Liver (tissue), 9 donors: ENCODE results near the gene SLC25A21. TPM values are rescaled to one million over a fixed set of nuclear protein-coding genes. Genes with fewer than 3 reads are reported as not detected.

ENCODE experiments used
- DNase-seq: peaks from one replicate; pipeline ENCODE4 v3.0.0-alpha.2; 2017; ENCODE audit warnings: low spot score
- H3K27ac ChIP-seq, 2 donors: one replicate each; pipeline ENCODE4 v1.7.0; 2013; ENCODE audit warnings: inconsistent platforms in 2 of 2, low read length in 2 of 2, control low read depth in 1 of 2, low read depth in 1 of 2, mild to moderate bottlenecking in 1 of 2
- H3K27me3 ChIP-seq, 4 donors: one replicate each; pipeline versions ENCODE4 v1.6.1 to v1.7.0; 2013; ENCODE audit warnings: low read length in 3 of 4, inconsistent platforms in 1 of 4, mild to moderate bottlenecking in 1 of 4, moderate library complexity in 1 of 4; ENCODE audit not compliant: control insufficient read depth in 4 of 4, insufficient read depth in 4 of 4
- H3K36me3 ChIP-seq, 4 donors: one replicate each; pipeline versions ENCODE4 v1.6.1 to v1.7.0; 2013; ENCODE audit warnings: low read length in 3 of 4, mild to moderate bottlenecking in 3 of 4, low read depth in 1 of 4, moderate library complexity in 1 of 4; ENCODE audit not compliant: control insufficient read depth in 4 of 4, insufficient read depth in 3 of 4
- H3K4me1 ChIP-seq, 4 donors: one replicate each; pipeline versions ENCODE4 v1.6.1 to v1.7.0; 2013; ENCODE audit warnings: low read length in 3 of 4, mild to moderate bottlenecking in 3 of 4, moderate library complexity in 1 of 4; ENCODE audit not compliant: control insufficient read depth in 4 of 4, insufficient read depth in 4 of 4
- H3K4me3 ChIP-seq, 3 donors: one replicate each; pipeline versions ENCODE4 v1.6.1 to v1.7.0; 2013; ENCODE audit warnings: low read length in 3 of 3, control low read depth in 1 of 3, low read depth in 1 of 3, mild to moderate bottlenecking in 1 of 3
- H3K9ac ChIP-seq, 2 donors: one replicate each; pipeline ENCODE4 v1.7.0; 2013; ENCODE audit warnings: low read length in 2 of 2, mild to moderate bottlenecking in 2 of 2, moderate library complexity in 2 of 2, control low read depth in 1 of 2, low read depth in 1 of 2
- H3K9me3 ChIP-seq, 4 donors: one replicate each; pipeline versions ENCODE4 v1.6.1 to v1.7.0; 2013; ENCODE audit warnings: low read length in 3 of 4; ENCODE audit not compliant: control insufficient read depth in 4 of 4
- ATF3 ChIP-seq: IDR thresholded peaks from 2 replicates; pipeline ENCODE4 v1.6.1; 2016; ENCODE audit warnings: antibody characterized with exemption
- CTCF ChIP-seq: fragments of 150-350 bp; IDR thresholded peaks from 2 replicates; pipeline ENCODE4 v1.5.1; 2017; ENCODE audit warnings: improper control_type of control experiment, low read depth, low read length; ENCODE audit not compliant: missing input control
- EGR1 ChIP-seq, 2 donors: IDR thresholded peaks; 2 replicates each; pipeline ENCODE4 v1.6.1; 2016 to 2018; ENCODE audit warnings: antibody characterized with exemption in 2 of 2, low read depth in 2 of 2
- FOXA1 ChIP-seq: IDR thresholded peaks from 2 replicates; pipeline ENCODE4 v1.6.1; 2016; ENCODE audit warnings: antibody characterized with exemption
- FOXA2 ChIP-seq: IDR thresholded peaks from 2 replicates; pipeline ENCODE4 v1.6.1; 2016; ENCODE audit warnings: antibody characterized with exemption
- GABPA ChIP-seq, 2 donors: IDR thresholded peaks in 1 of 2; conservative IDR thresholded peaks in 1 of 2; 2 replicates each; pipeline ENCODE4 v1.6.1; 2016; ENCODE audit warnings: antibody characterized with exemption in 2 of 2, mild to moderate bottlenecking in 1 of 2, moderate library complexity in 1 of 2
- HNF4A ChIP-seq, 2 donors: conservative IDR thresholded peaks; 2 replicates each; pipeline ENCODE4 v1.6.1; 2016; ENCODE audit warnings: antibody characterized with exemption in 2 of 2, mild to moderate bottlenecking in 2 of 2
- HNF4G ChIP-seq: IDR thresholded peaks from 2 replicates; pipeline ENCODE4 v1.6.1; 2016; ENCODE audit warnings: antibody characterized with exemption
- JUND ChIP-seq, 2 donors: IDR thresholded peaks; 2 replicates each; pipeline ENCODE4 v1.6.1; 2016; ENCODE audit warnings: antibody characterized with exemption in 2 of 2
- MAX ChIP-seq: IDR thresholded peaks from 2 replicates; pipeline ENCODE4 v1.6.1; 2016; ENCODE audit warnings: antibody characterized with exemption
- NR2F2 ChIP-seq: IDR thresholded peaks from 2 replicates; pipeline ENCODE4 v1.6.1; 2016; ENCODE audit warnings: antibody characterized with exemption
- RAD21 ChIP-seq, 2 donors: IDR thresholded peaks; 2 replicates each; pipeline ENCODE4 v1.6.1; 2016; ENCODE audit warnings: antibody characterized with exemption in 2 of 2, mild to moderate bottlenecking in 2 of 2
- REST ChIP-seq: IDR thresholded peaks from 2 replicates; pipeline ENCODE4 v1.6.1; 2016; ENCODE audit warnings: antibody characterized with exemption, mild to moderate bottlenecking
- RXRA ChIP-seq, 2 donors: IDR thresholded peaks; 2 replicates each; pipeline ENCODE4 v1.6.1; 2017 to 2018; ENCODE audit warnings: antibody characterized with exemption in 2 of 2, mild to moderate bottlenecking in 1 of 2
- SP1 ChIP-seq: IDR thresholded peaks from 2 replicates; pipeline ENCODE4 v1.6.1; 2018; ENCODE audit warnings: antibody characterized with exemption, mild to moderate bottlenecking
- TAF1 ChIP-seq: conservative IDR thresholded peaks from 2 replicates; pipeline ENCODE4 v1.6.1; 2016; ENCODE audit warnings: antibody characterized with exemption, mild to moderate bottlenecking
- YY1 ChIP-seq: IDR thresholded peaks from 2 replicates; pipeline ENCODE4 v1.6.1; 2016; ENCODE audit warnings: antibody characterized with exemption, mild to moderate bottlenecking
- ZBTB33 ChIP-seq: IDR thresholded peaks from 2 replicates; pipeline ENCODE4 v1.6.1; 2016; ENCODE audit warnings: antibody characterized with exemption
- WGBS: extraction: QIAGEN DNeasy Blood & Tissue Kit; methylation state at CpG from one replicate; pipeline ENCODE4 v1.1.7; 2013; 5-methylcytosine and 5-hydroxymethylcytosine counted together
- polyA plus RNA-seq, 2 donors: library from polyadenylated mRNA; stranded (reverse) in 1 of 2; unstranded in 1 of 2; fragments of 200-250 nt in 1 of 2; fragments of >200 nt in 1 of 2; fragmentation: Nextera tagmentation in 1 of 2; extraction: Ambion mirVana in 1 of 2; gene quantifications; one replicate each; pipeline versions ENCODE4 v1.2.1 to v1.2.3, GENCODE V29; 2013 to 2015
- total RNA-seq, 2 donors: library from RNA; depleted of rRNA; stranded (reverse); fragments of >200 nt; gene quantifications; one replicate each; pipeline ENCODE4 v1.2.3, GENCODE V29; 2014
- donor health status: healthy.
- donor health status: healthy.
- donor health status: healthy.
- donor health status: healthy.
- donor health status: healthy.

SLC25A21 gene
- total and polyA plus RNA-seq, 4 donors = 0.13 to 24.3 (median 0.23) TPM

GRCh38 chr14:36827861-36828260 is 344.5 kb downstream of the SLC25A21 start:
- no peak overlapping the region for H3K9ac ChIP-seq
- H3K27ac ChIP-seq = no peak overlapping the region
- no peak for DNase-seq
- no peaks in the 10 kb centered on the region for H3K27me3 ChIP-seq
- H3K9me3 ChIP-seq = no peaks in the 10 kb centered on the region
- H3K36me3 ChIP-seq = no peaks in the 10 kb centered on the region
- H3K4me3 ChIP-seq = no peak overlapping the region
- TF ChIP-seq CTCF = no peak
- TF ChIP-seq HNF4G = no peak
- no peaks in the 10 kb centered on the region for H3K4me1 ChIP-seq
- 0% methylated on average over 2 of the region's 2 CpGs for WGBS

GRCh38 chr14:36826614-36827013 is 345.8 kb downstream of the SLC25A21 start:
- no peak for TF ChIP-seq HNF4G
- TF ChIP-seq RAD21 (IDR thresholded peaks at IDR 0.05) = no peak
- TF ChIP-seq RXRA (IDR thresholded peaks at IDR 0.05) = no peak
- no peak for TF ChIP-seq HNF4A (conservative IDR thresholded peaks at IDR 0.05)
- no peak for TF ChIP-seq REST
- TF ChIP-seq GABPA (IDR thresholded peaks at IDR 0.05 in 1 of 2, conservative IDR thresholded peaks at IDR 0.05 in 1 of 2) = no peak
- TF ChIP-seq JUND (IDR thresholded peaks at IDR 0.05) = no peak
- TF ChIP-seq ATF3 = no peak
- TF ChIP-seq CTCF = no peak
- no peak for TF ChIP-seq MAX
- TF ChIP-seq NR2F2 = no peak
- no peak for TF ChIP-seq ZBTB33
- TF ChIP-seq TAF1 = no peak
- TF ChIP-seq SP1 = no peak
- no peak for TF ChIP-seq YY1
- TF ChIP-seq FOXA1 = no peak
- no peak for TF ChIP-seq EGR1 (IDR thresholded peaks at IDR 0.05; ENCODE audit: low read depth in 2 of 2)
- no peak for TF ChIP-seq FOXA2
- Histone ChIP-seq H3K9ac (no peak overlapping the region), H3K4me1 (no peaks in the 10 kb centered on the region), H3K9me3 (no peaks in the 10 kb centered on the region), H3K27ac (no peak overlapping the region), H3K4me3 (no peak overlapping the region), H3K36me3 (no peaks in the 10 kb centered on the region), H3K27me3 (no peaks in the 10 kb centered on the region)
- WGBS = 77% methylated on average over 6 of the region's 6 CpGs
- no peak for DNase-seq
